BJ (cell line): ENCODE data around the gene C22orf39. TPM values are rescaled to one million over a fixed set of nuclear protein-coding genes. Genes with fewer than 3 reads are reported as not detected.
A peak's percentile ranks its signal among the peaks of the same experiment; 100 is the strongest.
"Not testable (repeated sequence)": the region's sequence is repeated elsewhere in the genome, so short reads cannot be mapped to it uniquely, and the experiment has no call there.

Experiments used
- CTCF ChIA-PET: fragments of 350-600 bp; formaldehyde crosslinking; extraction: SDS; loops from one replicate; lab custom pipeline; 2021; ENCODE audit warnings: antibody characterized with exemption, inconsistent platforms; lab: Yijun Ruan, JAX
- POLR2A ChIA-PET: fragments of 300-600 bp; sonication (Branson Sonifier 250); formaldehyde crosslinking; extraction: SDS; loops from one replicate; lab custom pipeline; 2021; ENCODE audit warnings: antibody characterized with exemption; lab: Charles Lee
- DNase-seq: peaks from one replicate; pipeline ENCODE4 v3.0.0-alpha.2; 2011; ENCODE audit warnings: low read depth
- H3K27me3 ChIP-seq: 2 replicates; pipeline ENCODE4 v1.6.0; 2011; ENCODE audit warnings: low read length; ENCODE audit not compliant: control insufficient read depth, insufficient read depth
- H3K36me3 ChIP-seq: 2 replicates; pipeline ENCODE4 v1.5.1; 2011; ENCODE audit warnings: low read length; ENCODE audit not compliant: control insufficient read depth, insufficient read depth
- H3K4me3 ChIP-seq: 2 replicates; pipeline ENCODE4 v1.5.1; 2011; ENCODE audit warnings: low read depth, mild to moderate bottlenecking, control low read depth, low read length
- CTCF ChIP-seq: IDR thresholded peaks from 2 replicates; pipeline ENCODE4 v1.5.1; 2011; ENCODE audit warnings: low read depth, mild to moderate bottlenecking, control low read depth, inconsistent platforms, low read length, moderate library complexity; ENCODE audit not compliant: insufficient read depth
- polyA plus RNA-seq: library from polyadenylated mRNA; depleted of rRNA; stranded (reverse); fragments of >200 nt; gene quantifications from 2 replicates; pipeline ENCODE4 v1.2.3, GENCODE V29; 2011

The C22orf39 gene
- polyA plus RNA-seq, 1 experiment, result 16.3 TPM

DNA sequence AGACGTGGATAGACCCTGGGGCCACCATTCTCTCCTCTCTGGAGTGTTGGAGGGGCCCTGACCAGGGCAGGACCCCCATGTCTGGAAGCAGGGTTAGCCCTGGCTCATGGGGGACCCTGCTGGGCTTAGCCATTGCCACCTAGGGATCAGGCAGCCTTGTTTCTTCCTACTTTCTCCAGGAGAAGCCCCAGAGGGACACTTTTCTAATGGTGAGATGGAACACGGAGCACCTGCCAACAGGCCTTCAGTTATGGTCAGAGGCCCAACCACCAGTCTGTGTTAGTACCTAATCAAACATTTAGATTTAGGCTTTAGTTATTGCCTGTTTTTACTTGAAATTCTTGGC is 1.9 kb upstream of the C22orf39 start:
- ChIA-PET CTCF (interaction anchor here (0.6 to 0.7 kb wide), 2 partner anchors 18 to 123 kb away, joined by 3 read pairs; no protein-coding TSS in a partner anchor), POLR2A (no interaction called here)
- Histone ChIP-seq H3K27me3 (no peaks in the 10 kb centered on the region), H3K4me3 (no peak overlapping the region), H3K36me3 (peaks cover 10% of the 10 kb centered on the region)
- no peak for DNase-seq
- TF ChIP-seq CTCF, result no peak

- ChIA-PET CTCF (no interaction called here), POLR2A (no interaction called here)
- H3K36me3 ChIP-seq, result peaks cover 14% of the 10 kb centered on the region
- H3K4me3 ChIP-seq, result no peak overlapping the region
- no peak for TF ChIP-seq CTCF
- H3K27me3 ChIP-seq, result no peaks in the 10 kb centered on the region
- no peak for DNase-seq
Observed at GRCh38 chr22:19448739-19449421, 1.4 kb upstream of the C22orf39 start.

DNA sequence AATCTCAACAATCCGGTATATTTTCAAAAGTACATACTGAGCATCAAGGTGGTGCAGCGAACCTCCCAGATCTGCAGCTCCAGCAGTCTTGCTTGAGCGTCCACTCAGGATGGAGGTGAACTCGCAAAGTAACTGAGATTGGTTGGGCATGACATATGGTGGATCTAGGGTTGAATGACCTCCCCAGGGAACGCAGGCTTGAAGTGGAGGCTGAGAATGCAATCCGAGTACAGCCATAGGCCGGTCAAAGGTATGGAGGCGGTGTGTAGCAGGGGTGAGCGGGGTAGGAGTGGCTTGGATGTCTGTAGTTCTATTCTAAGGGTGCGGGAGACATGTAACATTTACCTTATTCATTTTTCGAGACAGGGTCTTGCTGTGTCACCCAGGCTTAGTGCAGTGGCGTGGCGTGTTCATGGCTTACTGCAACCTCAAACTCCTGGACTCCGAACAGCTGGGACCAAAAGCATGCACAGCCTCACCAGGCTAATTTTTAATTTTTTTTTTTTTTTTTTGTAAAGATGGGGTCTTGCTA is 631 bp upstream of the C22orf39 start:
- peak overlapping the region; percentile 76 for H3K4me3 ChIP-seq
- ChIA-PET CTCF (no interaction called here), POLR2A (no interaction called here)
- peaks cover 11% of the 10 kb centered on the region for H3K36me3 ChIP-seq
- no peak for DNase-seq
- no peaks in the 10 kb centered on the region for H3K27me3 ChIP-seq
- TF ChIP-seq CTCF, result no peak

GRCh38 chr22:19446603-19447329 is 745 bp downstream of the C22orf39 start:
- no peak for DNase-seq
- Histone ChIP-seq H3K36me3 (peaks cover 11% of the 10 kb centered on the region), H3K4me3 (peak overlapping the region; percentile 76), H3K27me3 (no peaks in the 10 kb centered on the region)
- ChIA-PET POLR2A (no interaction called here), CTCF (no interaction called here)
- TF ChIP-seq CTCF, result no peak

GRCh38 chr22:19445279-19445982 is 2.1 kb downstream of the C22orf39 start:
- ChIA-PET CTCF (interaction anchor here (0.7 kb wide), 1 partner anchor 78 kb away, joined by 3 read pairs; no protein-coding TSS in a partner anchor), POLR2A (interaction anchor here (0.6 kb wide), 1 partner anchor 19 kb away, joined by 3 read pairs; no protein-coding TSS in a partner anchor)
- DNase-seq, H3K36me3 ChIP-seq, H3K27me3 ChIP-seq, H3K4me3 ChIP-seq: not testable (repeated sequence)
